Stimulated activated naive CD8-positive, alpha-beta T cell treated with anti-CD3 and anti-CD28 coated beads, Interleukin-15, Interleukin-2, amounts not matched to agents 100 U/mL and 50 U/mL, for 24 hours (primary cell): ENCODE results near the gene SPPL2A.
"Not testable (repeated sequence)": the region's sequence is repeated elsewhere in the genome, so short reads cannot be mapped to it uniquely, and the experiment has no call there.

ENCODE experiments used
- ATAC-seq: fragments of 150-1000 bp; cut with Tn5 transposase; one replicate; pipeline ENCODE4 v1.10.0; 2021
- DNase-seq: peaks from one replicate; pipeline ENCODE4 v3.0.0; 2021

SPPL2A gene

GRCh38 chr15:50765195-50765967 is at the start of gene SPPL2A:
TSS of gene SPPL2A (minus strand) at chr15:50765706. CDS start at chr15:50765533, 173 bp downstream.
- DNase-seq = peak; percentile 93

GRCh38 chr15:50814634-50815033 is 49.1 kb upstream of the SPPL2A start:
- ATAC-seq = no peak
- no peak for DNase-seq

More at GRCh38 chr15:50765195-50765967, at the start of gene SPPL2A:
- peak; percentile 96 for ATAC-seq

DNA sequence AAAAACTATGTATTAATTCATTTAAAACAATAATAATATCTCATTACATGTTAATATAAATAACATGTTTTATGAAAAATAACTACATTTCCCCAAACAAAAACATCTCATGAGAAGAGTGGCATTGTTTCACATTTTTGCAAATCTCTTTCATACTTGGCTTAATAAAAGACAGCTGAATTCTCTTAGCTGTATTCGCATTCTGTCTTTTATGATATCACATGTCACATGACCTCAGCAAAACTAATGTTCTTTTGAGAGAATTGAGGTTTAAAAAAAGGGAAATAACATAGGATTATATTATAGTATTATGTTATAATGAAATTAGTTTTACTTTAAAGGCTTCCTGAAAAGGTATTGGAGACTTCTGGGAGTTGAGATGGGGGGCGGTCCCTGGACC is 48.4 kb upstream of the SPPL2A start:
- DNase-seq (no peak), ATAC-seq (no peak)

DNA sequence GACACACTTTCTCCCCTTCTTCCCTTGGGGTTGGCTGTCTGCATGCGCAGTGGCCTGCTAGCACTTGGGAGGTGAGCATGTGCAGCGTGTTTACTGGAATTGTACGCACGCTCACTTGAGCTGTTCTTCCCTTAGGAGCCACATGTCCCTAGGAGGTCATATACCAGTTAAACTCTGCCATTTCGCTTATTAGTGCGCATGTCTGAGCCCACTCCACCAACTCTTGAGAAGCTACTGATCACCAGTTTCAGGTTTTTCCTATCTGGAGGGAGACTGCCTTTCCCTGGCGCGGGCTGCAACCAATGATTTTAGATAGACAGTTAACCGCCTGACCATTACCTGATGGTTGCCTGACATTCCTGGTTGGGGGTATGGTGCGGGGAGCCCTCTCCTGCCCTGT is 47.6 kb upstream of the SPPL2A start:
- DNase-seq (no peak), ATAC-seq (no peak)

GRCh38 chr15:50812181-50812506 is 46.6 kb upstream of the SPPL2A start:
- ATAC-seq, DNase-seq: not testable (repeated sequence)

DNA sequence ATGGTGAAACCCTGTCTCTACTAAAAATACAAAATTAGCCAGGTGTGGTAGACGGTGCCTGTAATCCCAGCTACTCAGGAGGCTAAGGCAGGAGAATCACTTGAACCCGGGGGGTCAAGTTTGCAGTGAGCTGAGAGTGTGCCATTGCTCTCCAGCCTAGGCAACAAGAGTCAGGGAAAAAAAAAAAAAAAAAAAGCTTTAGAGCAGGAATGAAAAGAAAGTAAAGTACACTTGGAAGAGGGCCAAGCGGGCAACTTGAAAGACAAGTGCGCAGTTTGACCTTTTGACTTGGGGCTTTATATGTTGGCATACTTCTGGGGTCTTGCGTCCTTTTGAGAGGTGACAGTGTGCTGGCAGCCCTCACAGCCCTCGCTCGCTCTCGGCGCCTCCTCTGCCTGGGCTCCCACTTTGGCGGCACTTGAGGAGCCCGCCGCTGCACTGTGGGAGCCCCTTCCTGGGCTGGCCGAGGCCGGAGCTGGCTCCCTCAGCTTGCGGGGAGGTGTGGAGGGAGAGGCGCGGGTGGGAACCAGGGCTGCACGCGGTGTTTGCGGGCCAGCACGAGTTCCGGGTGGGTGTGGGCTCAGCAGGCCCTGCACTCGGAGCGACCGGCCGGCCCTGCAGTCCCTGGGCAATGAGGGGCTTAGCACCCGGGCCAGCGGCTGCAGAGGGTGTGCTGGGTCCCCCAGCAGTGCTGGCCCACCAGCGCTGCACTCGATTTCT is 46.1 kb upstream of the SPPL2A start:
- not testable (repeated sequence) for DNase-seq, ATAC-seq

DNA sequence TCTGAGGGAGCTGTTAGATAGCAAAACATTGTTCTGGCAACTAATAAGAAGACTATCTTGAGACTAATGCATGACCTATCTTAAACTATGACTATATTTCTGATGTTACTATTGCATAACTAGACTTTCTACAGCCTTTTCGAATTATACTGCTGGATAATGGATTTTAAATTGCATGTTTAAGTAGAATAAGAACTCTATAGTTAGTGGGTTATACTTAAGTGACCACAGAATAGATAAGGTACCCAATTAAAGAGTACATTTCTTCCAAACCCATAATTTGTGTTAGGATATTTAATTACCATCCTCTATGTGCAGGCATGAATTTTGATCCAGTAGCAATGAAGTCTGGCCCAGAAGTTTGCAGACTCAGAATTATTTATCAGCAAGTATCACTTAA is 44.6 kb upstream of the SPPL2A start:
- DNase-seq (no peak), ATAC-seq (no peak)

DNA sequence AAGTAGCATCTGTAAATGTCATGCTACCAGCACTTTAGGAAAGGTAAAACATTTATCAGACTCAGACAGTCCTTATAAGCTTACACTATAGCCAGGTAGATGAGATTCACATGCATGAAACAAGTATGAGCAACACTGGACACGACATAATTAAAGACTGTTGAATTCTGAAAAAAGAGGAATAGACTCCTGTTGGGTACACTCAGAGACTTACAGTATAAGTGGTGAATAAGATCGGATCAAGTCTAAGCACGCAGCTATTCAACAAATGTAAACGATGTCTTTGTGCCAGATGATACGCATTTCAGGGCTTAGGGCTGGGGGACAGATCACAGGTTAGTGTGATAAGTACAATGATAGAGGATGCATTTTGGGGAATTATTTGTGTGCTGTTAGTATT is 43.2 kb upstream of the SPPL2A start:
- ATAC-seq (no peak), DNase-seq (no peak)

- ATAC-seq = no peak
- no peak for DNase-seq
Measured at GRCh38 chr15:50803479-50804180, 38.1 kb upstream of the SPPL2A start.

DNA sequence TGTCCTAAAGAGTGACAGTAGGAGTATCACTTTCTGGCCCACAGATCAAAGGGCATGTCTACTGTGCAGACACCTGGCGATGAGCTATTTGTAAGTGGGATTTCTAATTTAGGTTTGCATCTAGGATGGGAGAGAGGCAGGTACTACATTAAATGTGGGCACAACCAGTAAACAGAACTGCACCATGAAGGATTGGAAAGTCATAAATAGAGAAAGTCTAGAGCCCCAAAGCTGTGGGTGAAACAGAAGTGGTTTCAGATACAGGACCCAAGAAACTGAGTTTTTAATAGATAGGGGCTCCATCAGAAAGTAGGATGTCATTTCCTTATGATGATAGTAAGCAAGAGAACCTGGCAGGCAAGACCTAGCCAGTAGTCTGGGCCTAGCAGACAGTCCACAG is 35.2 kb upstream of the SPPL2A start:
- ATAC-seq (no peak), DNase-seq (no peak)

GRCh38 chr15:50798684-50799083 is 33.2 kb upstream of the SPPL2A start:
- ATAC-seq (no peak), DNase-seq (no peak)

DNA sequence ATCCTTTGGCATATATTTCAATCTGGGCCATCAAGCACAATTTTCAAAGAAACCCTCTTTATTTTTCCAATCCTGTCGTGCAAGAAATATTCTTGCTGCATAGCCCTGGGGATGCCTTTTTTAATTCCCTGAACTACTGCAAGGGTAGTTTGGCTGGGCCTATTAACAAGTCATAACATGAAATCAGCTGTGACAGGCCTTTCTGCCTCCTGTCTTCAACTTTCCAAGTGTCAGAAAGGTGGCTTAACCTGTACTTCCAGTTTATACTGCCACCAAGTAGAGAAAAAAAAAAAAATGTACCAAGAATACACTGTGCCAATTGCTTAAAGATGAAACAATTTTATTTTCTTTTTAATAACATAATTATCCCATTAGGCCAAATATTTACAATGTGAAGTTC is 32.4 kb upstream of the SPPL2A start:
- DNase-seq (no peak), ATAC-seq (no peak)

DNA sequence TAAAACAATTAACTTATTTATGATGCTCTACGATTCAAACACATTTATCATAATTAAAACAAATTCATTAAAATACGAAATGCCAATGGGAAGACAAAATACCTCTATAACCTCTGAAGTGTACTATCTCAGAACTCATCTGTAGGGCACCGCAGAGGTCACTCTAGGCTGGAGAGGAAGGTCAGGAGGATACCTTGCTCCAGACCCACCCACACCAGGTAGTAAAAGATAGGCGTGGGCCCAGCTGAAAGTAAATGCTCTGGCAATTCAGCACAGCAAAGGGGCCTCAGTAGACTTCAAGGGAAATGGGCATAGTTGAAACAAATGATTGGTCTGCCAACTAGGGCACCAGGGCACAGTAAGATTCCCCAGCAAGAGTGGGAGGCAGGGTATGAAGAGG is 26.0 kb upstream of the SPPL2A start:
- ATAC-seq = no peak
- no peak for DNase-seq

DNA sequence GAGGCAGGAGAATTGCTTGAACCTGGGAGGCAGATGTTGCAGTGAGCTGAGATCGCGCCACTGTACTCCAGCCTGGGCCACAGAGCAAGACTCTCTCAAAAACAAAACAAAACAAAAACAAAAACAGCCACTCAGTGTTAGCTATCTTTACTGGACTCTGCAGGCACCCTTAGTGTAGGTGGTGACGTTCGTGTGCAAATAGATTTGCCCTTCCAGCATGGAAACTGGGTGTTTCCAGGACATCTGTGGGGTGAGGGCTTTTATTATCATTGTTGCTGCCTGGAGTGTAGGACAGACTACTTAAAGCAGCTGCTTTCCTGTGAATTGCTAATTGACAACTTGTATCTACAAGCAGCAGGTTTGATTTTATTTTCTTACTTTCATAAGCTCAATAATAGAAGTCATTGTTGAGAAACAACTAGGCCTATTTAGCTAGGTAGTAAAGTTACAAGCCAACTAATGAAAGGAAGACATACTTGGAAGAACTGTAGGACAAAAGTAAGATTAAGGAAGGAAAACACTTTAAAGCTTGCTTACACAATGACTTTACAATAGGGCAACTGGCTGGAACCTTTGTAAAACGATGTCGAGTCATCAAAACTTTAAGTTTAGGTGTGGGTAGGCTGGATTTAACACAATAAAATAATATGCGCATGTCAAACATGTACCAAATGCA is 25.4 kb upstream of the SPPL2A start:
- no peak for ATAC-seq
- DNase-seq = no peak

DNA sequence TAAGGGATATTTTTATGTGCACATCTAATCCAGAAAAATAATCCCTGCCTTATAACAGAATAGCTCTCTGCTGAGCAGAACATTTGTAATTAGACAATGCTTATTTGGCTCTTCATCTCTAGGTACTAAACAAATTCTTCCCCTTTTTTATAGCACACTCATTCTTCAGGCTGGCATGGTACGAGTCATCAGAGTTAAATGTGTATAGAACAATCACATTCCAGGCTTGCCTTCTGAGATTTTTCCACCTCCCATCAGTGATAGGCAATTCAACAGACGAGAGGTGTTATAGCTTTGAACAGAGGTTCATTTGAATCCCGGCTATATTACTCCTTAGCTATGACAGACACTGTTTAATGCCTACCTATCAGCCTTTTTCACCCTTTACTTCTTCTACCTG is 21.4 kb upstream of the SPPL2A start:
- DNase-seq (no peak), ATAC-seq (no peak)

DNA sequence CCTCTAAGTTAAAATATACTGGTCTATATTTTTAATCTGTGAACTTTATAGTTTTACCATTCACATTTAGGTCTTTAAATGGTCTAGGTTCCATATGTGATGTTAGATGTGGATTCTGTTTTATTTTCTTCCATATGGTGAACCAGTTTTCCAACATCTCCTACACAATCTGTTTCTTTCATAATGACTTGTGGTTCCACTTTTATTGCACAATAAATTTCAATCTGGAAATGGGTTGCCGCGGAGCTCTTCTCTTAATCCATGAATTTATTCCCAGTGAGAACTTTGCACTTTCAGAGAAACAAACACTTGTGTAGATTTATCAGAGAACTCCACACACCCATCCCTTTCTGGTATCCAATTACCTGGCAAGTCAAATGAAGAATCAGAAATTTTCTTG is 20.9 kb upstream of the SPPL2A start:
- ATAC-seq = no peak
- DNase-seq = no peak

DNA sequence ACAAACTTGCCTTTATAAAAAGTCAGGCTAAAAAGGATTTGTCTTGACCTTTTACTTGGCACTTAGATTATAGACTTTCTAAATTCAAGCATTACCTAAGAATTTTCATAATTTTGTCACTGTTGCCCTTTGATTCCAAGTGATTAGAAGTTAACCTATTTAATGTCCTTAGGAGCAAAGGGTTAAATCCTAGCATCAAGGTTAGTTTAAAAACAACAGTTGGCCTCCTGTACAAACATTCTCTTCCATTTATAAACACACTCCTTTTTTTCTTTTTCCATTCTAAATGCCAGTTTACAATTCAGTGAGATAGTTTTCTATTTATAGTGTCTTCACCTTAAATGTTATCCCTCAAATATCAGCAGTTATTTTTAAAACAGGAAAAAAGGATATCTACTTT is 18.4 kb upstream of the SPPL2A start:
- DNase-seq (no peak), ATAC-seq (no peak)

DNA sequence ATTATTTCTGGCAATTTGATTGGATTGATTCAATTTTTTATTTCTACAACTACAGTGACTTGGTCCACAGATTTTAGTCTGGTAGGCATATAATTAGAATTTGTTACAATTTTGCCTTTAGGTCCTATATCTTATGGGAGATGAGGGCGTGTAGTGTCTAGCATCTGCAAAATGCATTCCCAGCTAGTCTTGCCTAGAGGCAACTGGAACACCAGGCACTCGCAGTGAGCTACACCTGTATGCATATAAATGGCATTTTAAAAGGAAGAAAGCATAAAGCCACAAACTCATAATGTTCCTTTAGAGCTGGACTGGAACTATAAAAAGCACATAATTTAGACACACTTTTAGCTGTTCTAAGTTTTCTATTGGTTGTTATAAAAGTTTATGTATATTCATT is 17.9 kb upstream of the SPPL2A start:
- DNase-seq (no peak), ATAC-seq (no peak)

DNA sequence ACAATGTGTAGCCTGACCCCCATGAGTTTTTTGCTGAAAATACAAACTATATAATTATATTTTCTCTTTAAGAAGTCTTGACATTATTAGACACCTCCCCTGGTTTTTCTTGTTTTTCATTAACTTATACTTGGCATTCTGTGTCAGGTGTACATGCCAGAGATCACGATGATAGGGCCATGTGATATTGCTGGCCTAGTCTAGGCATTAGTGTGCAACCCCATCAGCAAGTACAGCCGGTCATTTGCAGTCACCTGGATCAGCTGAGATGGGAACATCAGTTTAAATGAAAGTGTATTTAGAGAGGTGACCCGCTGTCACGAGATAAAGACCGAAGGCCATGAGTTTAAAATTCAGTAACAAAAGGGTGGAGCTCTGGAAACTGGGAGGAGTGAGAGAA is 12.6 kb upstream of the SPPL2A start:
- DNase-seq (no peak), ATAC-seq (no peak)

DNA sequence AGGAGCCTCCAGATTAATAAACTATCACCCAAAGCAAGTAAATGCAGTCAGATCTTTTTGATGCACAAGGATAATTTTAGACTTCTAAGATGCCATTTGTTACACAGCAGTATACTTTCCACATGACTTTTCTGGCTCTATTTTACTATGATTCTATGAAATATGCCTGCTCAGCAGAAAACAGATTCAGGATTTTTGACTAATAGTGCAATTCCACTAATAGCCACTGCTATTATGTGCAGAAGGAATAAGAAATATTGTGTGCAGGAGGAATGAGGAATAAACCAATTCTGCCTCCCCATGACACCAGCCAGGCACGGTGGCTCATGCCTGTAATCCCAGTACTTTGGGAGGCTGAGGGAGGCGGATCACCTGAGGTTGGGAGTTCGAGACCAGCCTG is 11.5 kb upstream of the SPPL2A start:
- ATAC-seq (no peak), DNase-seq (no peak)

DNA sequence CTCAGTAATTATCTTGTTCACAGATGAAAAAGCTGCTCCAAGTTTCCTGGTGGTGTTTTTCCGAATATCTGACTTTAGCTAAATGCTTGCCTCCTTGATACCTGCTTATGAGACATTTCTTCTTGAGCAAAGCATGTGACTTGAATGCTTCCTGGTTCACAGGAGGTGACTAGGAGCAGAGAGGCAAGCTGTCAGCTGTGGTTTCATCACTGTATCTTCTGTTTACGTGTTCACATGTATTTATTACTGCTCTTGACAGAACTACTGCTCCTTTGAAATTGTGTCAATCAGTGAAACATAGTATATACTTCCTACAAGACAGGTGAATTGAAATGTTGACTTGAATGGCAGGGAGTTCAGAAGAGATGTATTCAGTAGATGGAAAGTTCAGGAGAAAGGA is 8.9 kb upstream of the SPPL2A start:
- DNase-seq (no peak), ATAC-seq (no peak)

GRCh38 chr15:50773389-50773788 is 7.9 kb upstream of the SPPL2A start:
- DNase-seq (no peak), ATAC-seq (no peak)
